MCF 10A (cell line): Measurements from ENCODE around the gene ZYG11A. TPM values are rescaled to one million over a fixed set of nuclear protein-coding genes. Genes with fewer than 3 reads are reported as not detected.

Experiments
- BruUV-seq: library from RNA; stranded (reverse); fragments of 400-500 nt; replicated peaks from 2 replicates; lab custom pipeline; 2021; lab: Mats Ljungman, UMichigan
- CTCF ChIA-PET: fragments of 300-600 bp; sonication (Branson Sonifier 250); formaldehyde crosslinking; extraction: SDS; loops from one replicate; lab custom pipeline; 2021; ENCODE audit warnings: antibody characterized with exemption, inconsistent platforms; lab: Yijun Ruan, JAX
- POLR2A ChIA-PET: fragments of 300-600, 350-650 bp; sonication (Branson Sonifier 250); formaldehyde crosslinking; extraction: SDS; loops from one replicate; lab custom pipeline; 2020; ENCODE audit warnings: antibody characterized with exemption, inconsistent platforms; lab: Yijun Ruan, JAX
- DNase-seq: peaks from one replicate; pipeline ENCODE4 v3.0.0-alpha.2; 2018; ENCODE audit not compliant: unreplicated experiment
- H3K27ac Mint-ChIP-seq: one replicate; pipeline ENCODE4 v1.8.0; 2022; ENCODE audit warnings: mild to moderate bottlenecking, low read depth, mixed read lengths; ENCODE audit not compliant: unreplicated experiment
- H3K27me3 Mint-ChIP-seq: one replicate; pipeline ENCODE4 v1.8.0; 2022; ENCODE audit warnings: mixed read lengths; ENCODE audit not compliant: insufficient read depth, unreplicated experiment
- H3K36me3 Mint-ChIP-seq: one replicate; pipeline ENCODE4 v1.8.0; 2022; ENCODE audit warnings: mild to moderate bottlenecking, moderate library complexity, mixed read lengths; ENCODE audit not compliant: insufficient read depth, unreplicated experiment
- H3K4me1 Mint-ChIP-seq: one replicate; pipeline ENCODE4 v1.8.0; 2022; ENCODE audit warnings: mixed read lengths; ENCODE audit not compliant: insufficient read depth, unreplicated experiment
- H3K4me3 Mint-ChIP-seq: one replicate; pipeline ENCODE4 v1.8.0; 2022; ENCODE audit warnings: mild to moderate bottlenecking, moderate library complexity, mixed read lengths; ENCODE audit not compliant: unreplicated experiment
- H3K9me3 Mint-ChIP-seq: one replicate; pipeline ENCODE4 v1.8.0; 2022; ENCODE audit warnings: mixed read lengths; ENCODE audit not compliant: unreplicated experiment
- CTCF ChIP-seq: fragments of 200-600 bp; IDR thresholded peaks from one replicate; pipeline ENCODE4 v1.8.0; 2022; ENCODE audit warnings: antibody characterized with exemption, mild to moderate bottlenecking; ENCODE audit not compliant: unreplicated experiment
- intact Hi-C: fragments of 100-400 bp; cut with micrococcal nuclease; formaldehyde crosslinking; loops from 2 replicates; pipeline ENCODE4 v1.14.1; 2022
- total RNA-seq: library from RNA; stranded (reverse); gene quantifications from 2 replicates; pipeline ENCODE4 v1.2.3, GENCODE V29; 2022

The ZYG11A gene
- total RNA-seq, 1 experiment from 2014 or later, result not detected

DNA sequence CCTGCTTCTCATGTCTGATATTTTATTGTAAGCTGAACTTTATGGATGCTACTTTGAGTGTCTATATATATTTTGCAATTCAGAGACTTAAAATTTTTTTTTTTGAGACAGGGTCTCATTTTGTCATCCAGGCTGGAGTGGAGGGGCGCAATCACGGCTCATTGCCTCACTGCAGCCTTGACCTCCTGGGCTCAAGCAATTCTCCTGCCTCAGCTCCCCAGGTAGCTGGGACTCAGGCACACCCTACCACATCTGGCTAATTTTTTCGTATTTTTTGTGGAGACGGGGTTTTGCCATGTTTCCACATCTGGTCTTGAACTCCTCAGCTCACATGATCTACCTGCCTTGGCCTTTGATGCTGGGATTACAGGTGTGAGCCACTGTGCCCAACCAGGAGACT is 8.4 kb downstream of the ZYG11A start:
- H3K4me1 Mint-ChIP-seq, result no peaks in the 10 kb centered on the region
- TF ChIP-seq CTCF, result no peak

DNA sequence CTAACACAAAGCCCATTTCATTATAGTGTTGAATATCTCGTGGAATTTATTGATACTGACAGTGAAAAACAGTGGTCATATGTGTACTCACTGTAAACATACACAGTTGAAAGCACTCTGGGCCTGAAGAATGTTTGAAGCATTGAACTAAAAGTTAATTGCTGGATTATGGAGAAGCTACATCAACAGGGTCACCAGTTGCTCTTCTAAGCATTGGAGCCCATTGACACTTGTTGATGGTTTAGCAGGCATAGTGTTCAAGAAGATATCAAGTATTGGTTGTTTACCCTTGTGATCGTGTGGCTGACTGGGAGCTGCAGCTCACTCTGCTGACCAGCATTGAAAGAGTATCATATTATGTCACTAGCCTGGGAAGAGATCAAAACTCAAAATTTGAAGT is 10.3 kb downstream of the ZYG11A start:
- ChIA-PET POLR2A (interaction anchor here (0.6 kb wide), 2 partner anchors 28 to 144 kb away, joined by 4 read pairs; no protein-coding TSS in a partner anchor), CTCF (no interaction called here)
- no peaks in the 10 kb centered on the region for H3K9me3 Mint-ChIP-seq
- no peak for DNase-seq
- BruUV-seq, result no TSS peak
- intact Hi-C loops, result no loop called here
- H3K36me3 Mint-ChIP-seq, result no peaks in the 10 kb centered on the region
- no peak overlapping the region for H3K27ac Mint-ChIP-seq
- no peaks in the 10 kb centered on the region for H3K4me1 Mint-ChIP-seq
- no peak for TF ChIP-seq CTCF
- no peaks in the 10 kb centered on the region for H3K27me3 Mint-ChIP-seq
- no peak overlapping the region for H3K4me3 Mint-ChIP-seq

More for the DNA sequence above, 8.4 kb downstream of the ZYG11A start:
- H3K36me3 Mint-ChIP-seq, result no peaks in the 10 kb centered on the region
- H3K9me3 Mint-ChIP-seq, result no peaks in the 10 kb centered on the region
- BruUV-seq, result no TSS peak
- H3K27ac Mint-ChIP-seq, result no peak overlapping the region
- intact Hi-C loops, result no loop called here
- no peak overlapping the region for H3K4me3 Mint-ChIP-seq
- POLR2A ChIA-PET, result no interaction called here
- no peak for DNase-seq
- CTCF ChIA-PET, result no interaction called here
- H3K27me3 Mint-ChIP-seq, result no peaks in the 10 kb centered on the region

GRCh38 chr1:52855584-52855983 is 13.0 kb downstream of the ZYG11A start:
- intact Hi-C loops, result no loop called here
- no peaks in the 10 kb centered on the region for H3K36me3 Mint-ChIP-seq
- H3K4me3 Mint-ChIP-seq, result no peak overlapping the region
- ChIA-PET POLR2A (no interaction called here), CTCF (interaction anchor here (0.7 kb wide), 1 partner anchor 191 kb away, joined by 4 read pairs; no protein-coding TSS in a partner anchor)
- no peaks in the 10 kb centered on the region for H3K9me3 Mint-ChIP-seq
- H3K27ac Mint-ChIP-seq, result no peak overlapping the region
- no peak for DNase-seq
- no peaks in the 10 kb centered on the region for H3K27me3 Mint-ChIP-seq
- TF ChIP-seq CTCF, result no peak
- H3K4me1 Mint-ChIP-seq, result no peaks in the 10 kb centered on the region
- BruUV-seq, result no TSS peak

DNA sequence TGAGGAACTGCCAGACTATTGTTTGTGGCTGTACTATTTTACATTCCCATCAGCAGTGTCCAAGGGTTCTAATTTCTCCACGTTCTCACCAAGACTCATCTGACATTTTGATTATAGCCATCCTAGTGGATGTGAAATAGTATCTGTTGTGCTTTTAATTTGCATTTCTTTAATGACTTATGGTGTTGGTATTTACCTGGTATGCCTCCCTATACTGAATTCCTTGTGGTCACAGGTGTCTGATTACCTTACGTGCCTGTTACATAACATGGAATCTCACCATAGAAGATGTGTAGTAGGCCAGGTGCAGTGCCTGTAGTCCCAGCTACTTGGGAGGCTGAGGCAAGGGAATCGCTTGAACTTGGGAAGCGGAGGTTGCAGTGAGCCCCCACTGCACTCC is 13.5 kb downstream of the ZYG11A start:
- ChIA-PET POLR2A (no interaction called here), CTCF (interaction anchor here (0.7 to 1.0 kb wide), 2 partner anchors 191 to 334 kb away, joined by 3 to 4 read pairs; no protein-coding TSS in a partner anchor)
- intact Hi-C loops, result no loop called here
- BruUV-seq, result no TSS peak
- H3K36me3 Mint-ChIP-seq, result no peaks in the 10 kb centered on the region
- no peaks in the 10 kb centered on the region for H3K27me3 Mint-ChIP-seq
- no peak for DNase-seq
- no peak overlapping the region for H3K4me3 Mint-ChIP-seq
- no peak for TF ChIP-seq CTCF
- H3K9me3 Mint-ChIP-seq, result no peaks in the 10 kb centered on the region
- no peaks in the 10 kb centered on the region for H3K4me1 Mint-ChIP-seq
- no peak overlapping the region for H3K27ac Mint-ChIP-seq
